ENCODE data around the gene EN1.
A peak's percentile ranks its signal among the peaks of the same experiment; 100 is the strongest.

Gene EN1

DNA sequence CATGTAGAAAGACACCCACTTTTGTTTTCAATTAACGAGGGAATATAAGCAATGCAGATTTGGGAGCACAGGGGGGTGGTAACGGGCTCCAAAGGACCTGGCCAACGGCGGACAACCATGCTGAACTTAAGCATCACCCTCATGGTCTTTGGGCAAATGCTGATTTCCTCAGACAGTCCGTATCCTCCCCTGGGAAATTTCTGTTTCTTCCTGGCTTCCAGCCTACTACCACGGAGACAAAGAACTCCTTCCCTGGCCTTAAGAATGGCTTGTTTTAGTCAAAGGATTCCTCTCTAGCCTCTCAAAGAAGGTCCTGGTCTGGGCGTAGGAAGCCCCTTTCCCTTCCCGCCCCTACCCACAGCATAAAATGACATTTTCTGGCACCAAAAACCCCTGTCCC, 34.3 kb downstream of the EN1 start:
- Mint-ChIP-seq H3K4me3 (no peak overlapping the region), H3K9me3 (no peaks in the 10 kb centered on the region), H3K27ac (no peak overlapping the region), H3K36me3 (ENCODE audit: low read depth) (no peaks in the 10 kb centered on the region), H3K4me1 (ENCODE audit: low read depth) (no peaks in the 10 kb centered on the region), H3K27me3 (peaks cover 56% of the 10 kb centered on the region)
- intact Hi-C loops (cut with micrococcal nuclease) = no loop called here

DNA sequence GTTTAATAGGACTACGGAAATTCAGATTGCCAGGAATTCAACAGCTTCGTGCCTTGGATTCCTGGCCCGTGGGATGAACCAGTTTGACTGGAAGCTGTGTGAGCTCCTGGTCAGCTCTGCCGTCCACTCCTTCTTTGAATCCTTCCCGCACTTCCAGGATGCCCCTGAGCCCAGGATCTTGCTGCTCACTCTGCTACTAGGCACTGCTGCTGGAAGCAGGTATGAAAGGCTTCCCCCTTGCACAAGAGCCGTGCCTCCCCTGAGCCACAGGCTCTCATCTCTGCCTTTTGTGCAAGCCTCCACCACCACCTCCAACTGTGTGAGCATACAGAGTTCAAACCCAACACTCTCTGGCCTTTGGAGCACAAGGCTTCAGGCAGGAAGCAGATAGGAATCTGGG, 34.9 kb downstream of the EN1 start:
- peaks cover 58% of the 10 kb centered on the region for H3K27me3 Mint-ChIP-seq
- H3K36me3 Mint-ChIP-seq (ENCODE audit: low read depth) = no peaks in the 10 kb centered on the region
- H3K4me1 Mint-ChIP-seq (ENCODE audit: low read depth) = no peaks in the 10 kb centered on the region
- H3K4me3 Mint-ChIP-seq = no peak overlapping the region
- no peaks in the 10 kb centered on the region for H3K9me3 Mint-ChIP-seq
- intact Hi-C loops (cut with micrococcal nuclease) = no loop called here
- no peak overlapping the region for H3K27ac Mint-ChIP-seq

DNA sequence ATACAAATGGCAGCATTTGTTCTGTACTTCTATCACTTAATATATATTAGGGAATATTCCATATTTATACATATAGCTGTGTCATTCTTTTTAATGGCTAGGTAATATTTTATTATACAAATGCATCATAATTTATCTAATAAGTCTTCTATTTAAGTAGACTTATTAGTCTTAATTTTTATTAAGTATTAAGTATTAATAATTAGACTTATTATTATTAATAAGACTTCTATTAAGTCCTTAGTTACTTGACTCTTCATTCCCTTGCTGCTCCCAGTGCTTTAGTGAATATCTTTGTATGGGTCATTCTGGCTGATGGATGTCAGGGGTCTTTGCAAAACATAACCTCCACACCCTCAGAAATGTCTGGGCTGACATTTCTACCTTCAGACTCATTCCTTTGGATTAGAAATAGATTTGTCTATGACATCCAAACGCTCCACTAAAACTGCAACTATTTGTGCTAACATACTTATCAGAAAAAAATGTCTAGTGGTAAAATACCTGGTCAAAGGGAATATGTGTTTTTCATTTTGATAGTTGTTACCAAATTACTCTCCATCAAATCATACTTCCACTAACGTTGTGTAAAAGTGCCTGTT, 35.8 kb downstream of the EN1 start:
- intact Hi-C loops (cut with micrococcal nuclease) = no loop called here
- Mint-ChIP-seq H3K9me3 (no peaks in the 10 kb centered on the region), H3K4me1 (ENCODE audit: low read depth) (no peaks in the 10 kb centered on the region), H3K27me3 (peaks cover 65% of the 10 kb centered on the region), H3K36me3 (ENCODE audit: low read depth) (no peaks in the 10 kb centered on the region), H3K4me3 (no peak overlapping the region), H3K27ac (no peak overlapping the region)

DNA sequence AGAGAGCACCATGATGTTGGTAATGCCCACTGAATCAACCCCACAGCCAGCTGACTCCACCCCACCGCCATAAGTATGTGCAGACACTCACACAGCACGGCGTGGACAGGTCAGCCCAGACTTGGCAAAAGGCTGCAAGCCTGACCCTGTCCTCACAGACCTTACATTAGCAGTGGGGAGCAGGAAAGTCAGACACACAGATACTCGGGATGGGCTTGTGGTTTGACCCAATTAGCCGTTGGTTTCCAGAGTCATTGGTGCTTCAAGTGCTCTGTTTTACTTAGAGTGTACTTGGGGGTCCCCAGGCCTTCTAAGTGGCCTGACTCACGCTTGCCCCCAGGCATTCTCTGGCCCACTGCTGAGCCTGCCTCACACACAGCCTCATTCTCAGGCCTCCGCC, 36.7 kb downstream of the EN1 start:
- intact Hi-C loops (cut with micrococcal nuclease) = no loop called here
- H3K27ac Mint-ChIP-seq = no peak overlapping the region
- H3K9me3 Mint-ChIP-seq = no peaks in the 10 kb centered on the region
- H3K4me3 Mint-ChIP-seq = no peak overlapping the region
- H3K27me3 Mint-ChIP-seq = peaks cover 71% of the 10 kb centered on the region
- H3K4me1 Mint-ChIP-seq (ENCODE audit: low read depth) = no peaks in the 10 kb centered on the region
- H3K36me3 Mint-ChIP-seq (ENCODE audit: low read depth) = no peaks in the 10 kb centered on the region

DNA sequence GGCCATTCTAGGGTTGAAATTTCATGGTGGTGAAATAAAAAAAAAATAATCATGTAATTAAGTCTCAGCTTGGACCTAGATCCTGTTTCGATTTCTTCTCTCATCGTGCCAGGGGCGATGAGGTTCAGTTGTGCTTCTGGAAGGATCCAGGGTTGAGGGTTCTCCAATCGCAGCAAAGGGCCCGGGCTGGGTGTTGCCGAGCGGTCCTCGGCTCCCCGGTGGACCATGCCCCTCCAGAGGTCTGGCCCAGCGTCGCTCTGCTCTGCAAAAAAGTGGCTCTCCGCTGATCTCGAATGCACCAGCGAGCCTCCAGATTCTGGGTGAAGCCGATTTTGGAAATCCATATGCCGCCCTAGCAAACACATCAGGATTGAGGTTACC, 39.0 kb downstream of the EN1 start:
- Mint-ChIP-seq H3K36me3 (ENCODE audit: low read depth) (no peaks in the 10 kb centered on the region), H3K27me3 (peaks cover 70% of the 10 kb centered on the region), H3K4me1 (ENCODE audit: low read depth) (no peaks in the 10 kb centered on the region), H3K4me3 (peak overlapping the region; percentile 45), H3K27ac (no peak overlapping the region), H3K9me3 (no peaks in the 10 kb centered on the region)
- intact Hi-C loops (cut with micrococcal nuclease) = no loop called here

DNA sequence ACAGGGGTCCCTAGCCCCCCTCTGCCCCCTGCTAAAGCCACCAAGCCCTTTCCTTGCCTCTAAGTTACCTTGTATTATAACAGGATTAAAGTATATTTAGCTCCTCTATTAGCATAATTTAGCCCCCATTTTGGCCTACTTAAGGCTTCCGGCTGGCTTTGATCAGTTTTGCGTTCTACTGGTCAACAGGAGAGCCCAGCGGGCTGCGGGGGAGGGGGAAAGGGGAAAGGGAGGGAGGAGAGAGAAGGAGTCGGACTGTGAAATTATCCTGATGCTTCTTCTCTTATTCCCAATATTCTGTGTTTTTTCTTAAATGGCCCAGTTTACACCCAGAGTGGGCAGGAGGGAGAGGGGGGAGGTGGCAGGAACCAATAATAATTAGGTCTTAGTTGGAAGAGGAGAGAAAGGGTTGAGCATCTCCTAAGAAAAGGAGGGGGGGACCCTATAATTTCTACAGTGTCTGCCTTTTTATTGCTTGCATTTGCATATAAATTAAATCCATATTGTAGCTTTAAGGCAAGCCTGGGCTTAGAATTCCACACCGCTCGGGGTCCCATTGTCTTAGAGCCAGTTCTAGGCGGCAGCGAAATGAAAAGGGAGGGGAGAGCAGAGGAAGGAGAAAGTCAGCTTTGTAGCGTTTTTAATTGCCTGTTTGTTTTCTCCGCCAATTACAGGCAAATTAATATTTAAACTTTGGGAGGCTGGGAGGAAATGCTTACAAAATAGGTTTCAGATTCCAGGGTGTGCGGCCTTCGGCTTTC, 39.6 kb downstream of the EN1 start:
- no peak overlapping the region for H3K4me3 Mint-ChIP-seq

DNA sequence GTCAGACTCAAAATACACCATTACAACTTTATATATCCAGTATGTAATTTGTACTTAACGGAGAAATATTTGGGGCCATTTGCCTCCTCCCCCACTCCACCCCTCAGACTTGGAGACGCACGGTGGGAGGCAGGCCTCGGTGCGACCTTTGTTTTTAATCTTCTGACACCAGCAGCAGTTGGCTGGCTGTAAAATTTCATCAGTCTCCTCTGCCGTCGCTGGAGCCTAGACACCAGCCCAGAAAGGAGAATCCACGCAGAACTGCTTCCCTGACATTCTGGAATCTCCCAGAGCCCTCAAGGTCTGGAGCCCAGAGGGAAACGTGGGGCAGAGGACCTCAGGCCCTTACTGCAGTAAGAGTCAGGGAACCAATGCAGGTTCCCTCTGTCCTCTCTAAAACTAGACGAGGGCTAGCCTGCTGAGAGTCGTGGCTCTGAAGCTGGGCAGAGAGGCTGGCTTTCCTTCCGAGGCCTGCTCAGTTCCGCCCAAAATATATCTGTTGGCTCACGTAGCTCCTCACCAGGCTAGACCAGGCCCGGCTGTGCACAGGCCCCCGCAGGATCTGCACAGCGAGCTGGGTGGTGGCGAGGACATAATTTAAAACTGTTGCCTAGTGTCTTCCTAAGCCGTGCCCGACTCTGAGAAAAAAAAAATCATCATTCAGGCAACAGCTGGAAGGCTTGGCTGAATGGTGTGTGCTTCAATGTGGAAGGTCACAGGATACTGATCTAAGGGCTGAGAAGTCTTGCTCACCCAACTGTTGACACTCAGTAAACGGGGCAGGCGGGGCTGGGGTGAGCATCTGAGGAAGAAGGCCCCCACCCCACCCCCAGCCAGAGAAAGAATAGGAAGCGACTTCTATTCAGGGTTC, 40.4 kb downstream of the EN1 start:
- peaks cover 57% of the 10 kb centered on the region for H3K27me3 Mint-ChIP-seq
- H3K4me1 Mint-ChIP-seq (ENCODE audit: low read depth) = no peaks in the 10 kb centered on the region
- no peaks in the 10 kb centered on the region for H3K36me3 Mint-ChIP-seq (ENCODE audit: low read depth)
- intact Hi-C loops (cut with micrococcal nuclease) = no loop called here
- no peaks in the 10 kb centered on the region for H3K9me3 Mint-ChIP-seq
- no peak overlapping the region for H3K27ac Mint-ChIP-seq
- H3K4me3 Mint-ChIP-seq = no peak overlapping the region

More for the DNA sequence above, 39.6 kb downstream of the EN1 start:
- Mint-ChIP-seq H3K9me3 (no peaks in the 10 kb centered on the region), H3K27ac (no peak overlapping the region), H3K27me3 (peaks cover 65% of the 10 kb centered on the region), H3K36me3 (ENCODE audit: low read depth) (no peaks in the 10 kb centered on the region), H3K4me1 (ENCODE audit: low read depth) (no peaks in the 10 kb centered on the region)
- intact Hi-C loops (cut with micrococcal nuclease) = no loop called here

DNA sequence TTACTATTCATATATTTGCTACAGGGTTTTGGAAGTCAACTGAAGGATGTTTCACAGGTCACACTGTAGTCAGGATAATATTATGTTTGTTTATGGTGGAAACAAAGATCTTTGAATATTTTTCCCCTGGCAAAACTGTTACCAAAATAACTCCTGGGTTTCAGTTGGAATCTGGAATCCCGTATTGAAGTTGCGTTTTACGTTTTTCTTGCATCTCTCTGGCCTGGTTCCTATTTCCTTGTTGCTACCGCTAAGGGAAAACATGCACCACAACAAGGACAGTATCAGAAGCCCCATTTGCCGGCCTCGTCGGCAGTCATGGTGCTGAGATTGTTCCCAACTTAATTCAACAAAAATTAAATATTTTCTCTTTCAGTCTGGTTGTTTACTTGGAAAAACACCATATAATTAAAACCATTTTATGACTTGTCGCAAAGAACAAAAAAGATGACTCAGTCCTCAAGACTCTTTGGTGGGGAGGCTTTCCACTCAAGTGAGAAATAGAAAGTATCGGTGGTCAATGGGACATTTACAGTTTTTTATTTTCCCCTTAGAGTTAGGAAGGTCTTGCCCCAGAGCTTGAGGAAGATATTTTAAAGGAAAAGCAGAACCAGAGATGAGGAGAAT, 42.3 kb downstream of the EN1 start:
- Mint-ChIP-seq H3K27ac (no peak overlapping the region), H3K36me3 (ENCODE audit: low read depth) (no peaks in the 10 kb centered on the region), H3K9me3 (no peaks in the 10 kb centered on the region), H3K4me1 (ENCODE audit: low read depth) (no peaks in the 10 kb centered on the region), H3K27me3 (peaks cover 52% of the 10 kb centered on the region), H3K4me3 (no peak overlapping the region)
- intact Hi-C loops (cut with micrococcal nuclease) = no loop called here

DNA sequence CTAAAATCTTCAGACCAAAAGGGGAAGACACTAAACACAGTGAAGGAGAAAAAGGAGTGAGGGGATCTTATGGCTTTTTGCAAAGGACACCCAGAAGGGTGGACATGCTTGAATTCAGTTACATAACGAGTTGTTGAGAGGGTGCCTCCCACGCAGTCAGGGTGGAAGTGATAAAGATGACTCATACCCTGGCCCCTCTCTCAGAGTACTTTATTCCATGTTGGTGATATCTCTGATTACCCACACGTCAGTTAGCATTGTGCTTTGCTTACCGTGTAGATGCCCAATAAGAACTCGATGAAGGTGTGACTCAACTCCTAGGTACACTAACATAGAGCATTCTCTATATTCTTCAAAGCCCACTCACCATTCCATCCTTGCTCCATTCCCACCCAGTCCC, 44.4 kb downstream of the EN1 start:
- Mint-ChIP-seq H3K4me3 (no peak overlapping the region), H3K27me3 (peaks cover 35% of the 10 kb centered on the region), H3K4me1 (ENCODE audit: low read depth) (no peaks in the 10 kb centered on the region), H3K27ac (no peak overlapping the region), H3K9me3 (no peaks in the 10 kb centered on the region), H3K36me3 (ENCODE audit: low read depth) (no peaks in the 10 kb centered on the region)
- intact Hi-C loops (cut with micrococcal nuclease) = no loop called here

DNA sequence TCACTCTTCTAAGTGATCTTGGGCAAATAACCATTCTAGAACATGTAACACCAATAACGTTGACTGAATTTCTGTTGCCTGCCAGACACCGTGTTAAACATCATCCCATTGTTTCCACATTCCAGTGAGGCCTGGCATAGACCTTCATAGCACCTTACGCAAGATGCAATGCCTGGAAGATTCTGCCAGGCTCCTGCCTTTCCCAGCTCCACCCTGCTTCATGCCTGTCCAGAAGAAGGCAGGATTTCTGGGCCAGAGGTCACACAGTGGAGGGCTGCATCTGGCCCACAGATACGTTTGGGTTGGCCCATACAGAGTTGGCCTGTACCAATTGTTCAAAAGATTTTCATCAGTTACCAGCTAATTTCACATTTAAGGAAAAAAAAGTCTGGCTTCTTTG, 46.3 kb downstream of the EN1 start:
- no peaks in the 10 kb centered on the region for H3K36me3 Mint-ChIP-seq (ENCODE audit: low read depth)

DNA sequence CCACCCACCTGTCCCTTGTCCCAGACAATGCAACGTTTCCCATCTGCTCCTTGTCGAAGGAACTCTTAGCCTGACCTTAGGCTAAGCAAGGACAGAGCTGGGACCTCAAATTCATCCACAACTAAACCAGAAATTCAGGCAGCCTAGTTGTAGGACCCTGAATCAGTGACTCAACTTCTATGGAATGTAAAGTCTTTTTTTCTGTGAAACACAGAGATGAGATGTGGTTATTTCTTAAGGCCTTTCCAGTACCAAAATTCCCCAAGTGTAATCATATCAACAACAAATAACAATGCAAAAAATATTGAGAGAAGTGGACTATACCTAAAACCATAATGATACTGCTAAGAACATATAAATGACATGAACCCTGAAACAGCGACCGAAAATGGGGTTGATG, 46.7 kb downstream of the EN1 start:
- Mint-ChIP-seq H3K27me3 (peaks cover 16% of the 10 kb centered on the region), H3K4me3 (no peak overlapping the region), H3K36me3 (ENCODE audit: low read depth) (no peaks in the 10 kb centered on the region), H3K27ac (no peak overlapping the region), H3K4me1 (ENCODE audit: low read depth) (no peaks in the 10 kb centered on the region), H3K9me3 (no peaks in the 10 kb centered on the region)
- intact Hi-C loops (cut with micrococcal nuclease) = no loop called here

More for the DNA sequence above, 46.3 kb downstream of the EN1 start:
- H3K4me1 Mint-ChIP-seq (ENCODE audit: low read depth) = no peaks in the 10 kb centered on the region
- no peak overlapping the region for H3K27ac Mint-ChIP-seq
- H3K4me3 Mint-ChIP-seq = no peak overlapping the region
- peaks cover 20% of the 10 kb centered on the region for H3K27me3 Mint-ChIP-seq
- intact Hi-C loops (cut with micrococcal nuclease) = no loop called here
- H3K9me3 Mint-ChIP-seq = no peaks in the 10 kb centered on the region

DNA sequence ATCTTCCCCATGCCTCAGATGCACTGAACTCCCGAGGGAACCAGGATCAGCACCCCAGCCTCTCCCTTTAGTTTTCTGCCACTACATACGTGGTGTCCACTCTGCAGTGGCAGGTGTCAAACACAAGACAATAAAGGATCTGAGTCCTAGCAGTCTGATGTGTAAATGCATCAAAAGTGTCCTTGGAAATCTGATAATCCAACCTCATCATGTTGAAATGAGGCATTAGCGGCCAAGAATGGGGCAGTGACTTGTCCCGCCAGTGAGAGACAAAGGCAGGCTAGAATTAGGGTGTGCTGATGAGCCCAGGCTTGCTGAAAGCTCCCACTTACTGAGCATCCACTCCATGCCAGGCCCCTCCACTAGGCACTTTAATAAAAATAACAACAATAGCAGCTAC, 52.9 kb downstream of the EN1 start:
- H3K27ac Mint-ChIP-seq = no peak overlapping the region
- H3K4me3 Mint-ChIP-seq = no peak overlapping the region
- H3K36me3 Mint-ChIP-seq (ENCODE audit: low read depth) = no peaks in the 10 kb centered on the region
- H3K4me1 Mint-ChIP-seq (ENCODE audit: low read depth) = no peaks in the 10 kb centered on the region
- intact Hi-C loops (cut with micrococcal nuclease) = no loop called here
- peaks cover 10% of the 10 kb centered on the region for H3K27me3 Mint-ChIP-seq
- H3K9me3 Mint-ChIP-seq = no peaks in the 10 kb centered on the region
